Neural crest cell (in vitro differentiated cells): ENCODE measurements around the gene RADIL. TPM values are rescaled to one million over a fixed set of nuclear protein-coding genes. Genes with fewer than 3 reads are reported as not detected.

Source experiments
- DNase-seq: peaks from one replicate; pipeline ENCODE4 v3.0.0; 2021; ENCODE audit warnings: low read depth, mixed read lengths, low spot score
- H3K27ac Mint-ChIP-seq: one replicate; pipeline ENCODE4 v1.8.0; 2021; ENCODE audit warnings: mild to moderate bottlenecking, mixed read lengths; ENCODE audit not compliant: unreplicated experiment
- H3K27me3 Mint-ChIP-seq: 2 replicates; pipeline ENCODE4 v1.8.0; 2021; ENCODE audit warnings: low read depth, mild to moderate bottlenecking, mixed read lengths
- H3K36me3 Mint-ChIP-seq: 2 replicates; pipeline ENCODE4 v1.8.0; 2021; ENCODE audit warnings: low read depth, mild to moderate bottlenecking, mixed read lengths
- H3K4me1 Mint-ChIP-seq: 2 replicates; pipeline ENCODE4 v1.8.0; 2021; ENCODE audit warnings: mixed read lengths
- H3K4me3 Mint-ChIP-seq: one replicate; pipeline ENCODE4 v1.8.0; 2021; ENCODE audit warnings: mild to moderate bottlenecking, mixed read lengths
- H3K9me3 Mint-ChIP-seq: 2 replicates; pipeline ENCODE4 v1.8.0; 2021; ENCODE audit warnings: mixed read lengths
- total RNA-seq: library from RNA; stranded (reverse); gene quantifications from 2 replicates; pipeline ENCODE4 v1.2.1, GENCODE V29; 2021
- TF ChIP-seq, protein P1 (sequence below): fragments of 200-600 bp; sonication (generic); conservative IDR thresholded peaks from 2 replicates; pipeline ENCODE4 v1.5.0; 2021; ENCODE audit warnings: antibody characterized with exemption, mild to moderate bottlenecking

Gene RADIL
- total RNA-seq, 1 donor from 2014 or later, result 13.8 TPM

GRCh38 chr7:4801839-4802231, 81.7 kb downstream of the RADIL start:
- no peak overlapping the region for H3K4me3 Mint-ChIP-seq
- no peaks in the 10 kb centered on the region for H3K4me1 Mint-ChIP-seq
- TF ChIP-seq, protein P1, sequence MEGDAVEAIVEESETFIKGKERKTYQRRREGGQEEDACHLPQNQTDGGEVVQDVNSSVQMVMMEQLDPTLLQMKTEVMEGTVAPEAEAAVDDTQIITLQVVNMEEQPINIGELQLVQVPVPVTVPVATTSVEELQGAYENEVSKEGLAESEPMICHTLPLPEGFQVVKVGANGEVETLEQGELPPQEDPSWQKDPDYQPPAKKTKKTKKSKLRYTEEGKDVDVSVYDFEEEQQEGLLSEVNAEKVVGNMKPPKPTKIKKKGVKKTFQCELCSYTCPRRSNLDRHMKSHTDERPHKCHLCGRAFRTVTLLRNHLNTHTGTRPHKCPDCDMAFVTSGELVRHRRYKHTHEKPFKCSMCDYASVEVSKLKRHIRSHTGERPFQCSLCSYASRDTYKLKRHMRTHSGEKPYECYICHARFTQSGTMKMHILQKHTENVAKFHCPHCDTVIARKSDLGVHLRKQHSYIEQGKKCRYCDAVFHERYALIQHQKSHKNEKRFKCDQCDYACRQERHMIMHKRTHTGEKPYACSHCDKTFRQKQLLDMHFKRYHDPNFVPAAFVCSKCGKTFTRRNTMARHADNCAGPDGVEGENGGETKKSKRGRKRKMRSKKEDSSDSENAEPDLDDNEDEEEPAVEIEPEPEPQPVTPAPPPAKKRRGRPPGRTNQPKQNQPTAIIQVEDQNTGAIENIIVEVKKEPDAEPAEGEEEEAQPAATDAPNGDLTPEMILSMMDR, result no peak
- H3K36me3 Mint-ChIP-seq, result no peaks in the 10 kb centered on the region
- no peak overlapping the region for H3K27ac Mint-ChIP-seq
- DNase-seq, result no peak
- H3K27me3 Mint-ChIP-seq, result no peaks in the 10 kb centered on the region
- H3K9me3 Mint-ChIP-seq, result no peaks in the 10 kb centered on the region

GRCh38 chr7:4800926-4801838, 82.3 kb downstream of the RADIL start:
- no peak overlapping the region for H3K27ac Mint-ChIP-seq
- H3K4me3 Mint-ChIP-seq, result no peak overlapping the region
- no peaks in the 10 kb centered on the region for H3K4me1 Mint-ChIP-seq
- H3K9me3 Mint-ChIP-seq, result no peaks in the 10 kb centered on the region
- no peak for DNase-seq
- H3K36me3 Mint-ChIP-seq, result no peaks in the 10 kb centered on the region
- TF ChIP-seq, protein P1, result no peak
- H3K27me3 Mint-ChIP-seq, result no peaks in the 10 kb centered on the region

DNA sequence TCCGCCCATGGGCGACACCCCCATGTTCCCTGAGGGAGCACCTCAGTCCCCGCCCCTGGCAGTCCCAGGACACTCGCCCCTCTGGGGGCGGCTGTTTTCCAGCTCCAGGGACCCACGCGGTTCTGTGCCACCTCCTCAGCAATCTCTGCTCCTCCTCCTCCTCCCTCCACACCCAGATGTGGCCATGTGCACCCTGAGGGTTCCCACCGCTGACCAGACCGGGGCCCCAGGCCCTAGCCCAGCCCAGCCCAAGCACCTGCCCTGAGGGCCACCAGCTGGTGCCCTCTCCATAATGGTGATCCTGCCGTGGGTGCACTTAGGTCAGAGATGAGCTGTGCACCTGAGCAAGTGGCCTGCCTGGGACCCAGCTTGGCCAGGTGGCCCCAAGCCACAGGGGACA, 83.0 kb downstream of the RADIL start:
- no peak for DNase-seq
- Mint-ChIP-seq H3K4me3 (no peak overlapping the region), H3K9me3 (no peaks in the 10 kb centered on the region), H3K27ac (no peak overlapping the region), H3K36me3 (no peaks in the 10 kb centered on the region), H3K27me3 (no peaks in the 10 kb centered on the region), H3K4me1 (no peaks in the 10 kb centered on the region)
- TF ChIP-seq, protein P1, result no peak

DNA sequence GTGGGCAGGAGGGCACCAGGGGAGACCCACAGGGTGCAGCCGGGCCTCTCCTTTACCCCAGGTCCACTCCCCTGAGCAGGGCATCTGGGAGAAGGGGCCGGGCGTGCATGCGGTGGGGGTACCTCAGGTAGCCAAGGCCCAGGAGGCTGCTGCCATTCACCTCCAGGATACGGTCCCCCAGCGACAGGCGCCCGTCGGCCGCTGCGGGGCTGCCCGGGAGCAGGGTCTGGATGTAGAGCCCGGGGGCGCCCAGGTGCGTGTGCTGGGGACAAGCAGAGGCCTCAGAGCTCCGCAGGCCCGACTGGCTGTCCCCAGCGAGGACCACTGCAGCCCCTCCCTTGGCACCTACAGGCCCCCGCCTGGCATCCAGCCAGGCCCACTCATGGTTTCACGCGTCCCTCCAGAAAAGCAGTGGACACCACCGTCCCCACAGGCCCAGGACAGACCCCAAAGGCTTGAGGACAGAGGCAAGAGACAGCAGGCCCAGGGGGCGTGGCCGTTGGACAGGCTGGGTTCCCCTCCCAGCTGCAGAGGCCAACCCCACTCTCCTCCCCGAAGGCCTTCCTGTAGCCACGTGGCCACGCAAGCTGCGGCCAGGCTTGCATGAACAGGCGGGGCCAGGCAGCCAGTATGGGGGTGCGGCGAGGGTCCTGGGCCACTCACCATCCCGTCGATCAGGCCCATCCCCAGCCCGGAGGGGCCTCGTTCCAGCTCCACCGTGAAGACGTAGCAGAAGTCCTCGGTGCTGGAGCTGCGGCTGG, 83.8 kb downstream of the RADIL start:
- Mint-ChIP-seq H3K27me3 (no peaks in the 10 kb centered on the region), H3K4me3 (no peak overlapping the region), H3K4me1 (no peaks in the 10 kb centered on the region), H3K27ac (no peak overlapping the region), H3K9me3 (no peaks in the 10 kb centered on the region), H3K36me3 (no peaks in the 10 kb centered on the region)
- no peak for DNase-seq
- TF ChIP-seq, protein P1, result no peak

DNA sequence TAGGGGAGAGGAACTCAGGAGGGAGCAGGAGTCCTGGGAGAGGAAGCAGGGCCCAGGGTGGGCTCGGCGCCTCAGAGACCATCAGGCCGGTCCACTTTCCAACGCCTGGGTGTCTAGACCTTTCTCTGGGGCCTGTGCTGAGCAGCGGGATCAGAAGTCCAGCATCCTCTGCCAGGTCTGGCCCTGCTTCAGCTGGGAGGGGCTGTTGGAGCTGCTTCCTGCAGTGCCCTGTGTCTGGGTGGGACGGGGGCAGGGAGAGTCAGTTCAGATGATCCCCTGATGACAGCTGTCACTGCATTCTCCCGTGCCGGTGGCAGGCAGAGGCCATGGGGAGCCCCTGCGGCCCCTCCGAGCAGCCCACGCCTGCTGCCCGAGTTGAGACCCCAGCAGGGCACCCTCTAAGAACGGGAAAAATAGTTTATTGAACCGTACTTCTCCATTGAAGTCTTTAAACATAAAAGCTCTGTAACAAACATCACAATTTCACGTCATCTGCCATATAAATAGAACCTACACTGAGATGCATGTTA, 84.7 kb downstream of the RADIL start:
- TF ChIP-seq, protein P1, result no peak
- peaks cover 8% of the 10 kb centered on the region for H3K4me1 Mint-ChIP-seq
- H3K9me3 Mint-ChIP-seq, result no peaks in the 10 kb centered on the region
- no peaks in the 10 kb centered on the region for H3K27me3 Mint-ChIP-seq
- H3K27ac Mint-ChIP-seq, result no peak overlapping the region
- no peak overlapping the region for H3K4me3 Mint-ChIP-seq
- H3K36me3 Mint-ChIP-seq, result peaks cover 2% of the 10 kb centered on the region
- DNase-seq, result no peak
